ENCODE data around the gene NAPA.

The NAPA gene

GRCh38 chr19:47514869-47515588, at the start of gene NAPA:
TSS of gene NAPA (minus strand) at chr19:47515063. CDS start at chr19:47514940, 123 bp downstream.
- peak; percentile 100 for DNase-seq (ENCODE audit: low read depth in 2 of 2)

GRCh38 chr19:47564081-47564480, 49.2 kb upstream of the NAPA start:
- DNase-seq (ENCODE audit: low read depth in 2 of 2): no peak

GRCh38 chr19:47561440-47562057, 46.7 kb upstream of the NAPA start:
- DNase-seq (ENCODE audit: low read depth in 2 of 2): no peak

- no peak for DNase-seq (ENCODE audit: low read depth in 2 of 2)
These were observed 46.1 kb upstream of the NAPA start for GRCh38 chr19:47560999-47561398.

DNA sequence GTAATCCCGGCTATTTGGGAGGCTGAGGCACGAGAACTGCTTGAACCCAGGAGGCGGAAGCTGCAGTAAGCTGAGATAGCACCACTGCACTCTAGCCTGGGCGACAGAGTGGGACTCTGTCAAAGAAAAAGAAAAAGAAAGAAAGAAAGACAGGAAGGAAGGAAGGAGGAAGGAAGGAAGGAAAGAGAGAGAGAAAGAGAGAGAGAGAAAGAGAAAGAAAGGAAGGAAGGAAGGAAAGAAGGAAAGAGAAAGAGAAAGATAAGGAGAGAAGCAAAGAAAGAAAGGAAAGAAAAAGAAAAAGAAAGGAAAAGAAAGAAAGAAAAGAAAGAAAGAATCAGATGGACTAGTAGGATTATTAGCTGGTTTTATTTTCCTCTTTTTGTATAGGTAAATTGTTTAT, 35.3 kb upstream of the NAPA start:
- DNase-seq (ENCODE audit: low read depth in 2 of 2): no peak

DNA sequence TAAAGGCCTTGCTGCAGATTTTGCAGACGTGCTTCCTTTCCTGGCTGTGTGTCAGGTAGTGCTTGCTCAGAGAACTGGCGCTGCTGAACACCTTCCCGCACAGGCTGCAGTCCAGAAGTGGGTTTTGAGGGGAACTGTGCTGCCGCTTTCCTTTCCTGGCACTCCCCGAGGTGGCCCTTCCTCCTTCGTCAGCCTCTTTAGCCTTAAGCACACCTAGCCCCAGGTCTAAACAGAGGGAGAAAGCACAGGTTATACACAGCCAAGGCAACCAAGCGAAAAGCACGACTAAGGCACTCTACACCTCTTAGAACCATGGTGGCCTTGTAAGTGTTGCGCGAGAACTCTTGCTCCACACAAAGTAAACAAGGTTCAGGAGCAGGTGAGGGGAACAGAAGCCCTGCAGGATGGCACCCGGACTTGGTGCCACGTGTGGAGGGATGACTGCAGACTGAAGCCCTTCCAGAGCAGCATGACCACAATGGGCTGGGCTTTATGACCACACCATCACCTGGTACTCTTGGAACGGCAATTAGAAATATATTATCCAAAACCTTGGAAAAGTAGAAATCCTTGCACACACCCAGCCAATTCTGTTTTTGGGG, 34.5 kb upstream of the NAPA start:
- no peak for DNase-seq (ENCODE audit: low read depth in 2 of 2)

DNA sequence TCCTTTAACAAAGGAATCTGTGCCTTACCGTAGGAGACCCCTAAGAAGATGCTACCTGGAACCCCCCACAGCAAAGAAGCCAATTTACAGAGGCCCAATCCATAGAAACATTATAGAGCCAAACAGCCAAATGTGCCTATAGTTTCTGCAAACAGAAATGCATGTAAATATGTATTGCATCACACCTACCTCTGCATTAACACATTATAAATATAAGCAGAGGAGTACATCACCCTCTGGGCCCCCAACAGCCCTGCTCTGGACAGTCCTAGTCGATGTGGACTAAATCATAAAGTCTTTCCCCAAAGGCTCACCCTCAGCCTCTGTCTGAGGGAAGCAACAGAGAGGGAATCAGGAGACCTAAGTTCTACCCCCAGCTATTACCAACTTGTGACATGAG, 32.3 kb upstream of the NAPA start:
- DNase-seq (ENCODE audit: low read depth in 2 of 2): no peak

DNA sequence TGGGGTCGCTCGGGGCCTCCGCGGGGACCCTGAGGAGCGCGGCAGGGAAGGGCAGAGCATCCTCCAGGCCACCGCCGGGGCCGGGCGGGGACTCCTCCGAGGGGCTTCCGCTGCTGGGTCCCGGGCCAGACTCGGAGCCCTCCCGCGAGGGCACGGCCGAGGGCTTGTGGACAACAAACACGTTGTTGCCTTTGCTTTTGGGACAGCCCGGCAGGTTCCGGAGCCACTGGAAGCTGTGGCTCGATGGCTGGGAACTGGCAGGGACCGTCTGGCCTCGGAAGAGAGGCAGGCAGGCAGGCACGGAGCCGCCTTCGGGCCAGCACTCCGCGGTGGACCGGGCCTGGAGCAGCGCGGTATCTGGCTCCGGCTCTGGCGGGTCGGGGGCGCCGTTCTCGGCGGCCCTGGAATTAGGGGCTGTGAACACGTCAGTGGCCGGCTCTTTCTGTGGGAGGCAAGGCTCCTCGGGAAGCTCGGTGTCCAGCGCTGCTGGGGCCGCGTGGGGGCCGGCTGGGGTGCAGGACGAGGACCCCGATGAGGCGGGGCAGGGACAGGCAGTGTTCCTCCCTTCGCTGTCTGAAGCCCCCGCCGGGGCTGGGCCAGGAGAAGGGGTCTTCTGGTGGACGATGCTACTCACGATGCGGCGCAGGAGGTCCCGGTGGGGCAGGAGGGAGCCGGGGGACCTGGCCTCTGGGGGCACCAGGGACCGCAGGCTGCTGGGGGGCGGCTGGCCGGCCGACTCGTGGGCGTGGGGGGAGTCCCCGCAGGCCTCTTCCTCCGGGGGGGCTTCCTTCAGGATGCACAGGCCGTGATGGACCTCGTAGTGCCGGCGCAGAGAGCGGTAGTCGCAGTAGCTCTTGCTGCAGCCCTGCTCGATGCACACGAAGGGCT, 30.4 kb upstream of the NAPA start:
- DNase-seq (ENCODE audit: low read depth in 2 of 2): no peak

DNA sequence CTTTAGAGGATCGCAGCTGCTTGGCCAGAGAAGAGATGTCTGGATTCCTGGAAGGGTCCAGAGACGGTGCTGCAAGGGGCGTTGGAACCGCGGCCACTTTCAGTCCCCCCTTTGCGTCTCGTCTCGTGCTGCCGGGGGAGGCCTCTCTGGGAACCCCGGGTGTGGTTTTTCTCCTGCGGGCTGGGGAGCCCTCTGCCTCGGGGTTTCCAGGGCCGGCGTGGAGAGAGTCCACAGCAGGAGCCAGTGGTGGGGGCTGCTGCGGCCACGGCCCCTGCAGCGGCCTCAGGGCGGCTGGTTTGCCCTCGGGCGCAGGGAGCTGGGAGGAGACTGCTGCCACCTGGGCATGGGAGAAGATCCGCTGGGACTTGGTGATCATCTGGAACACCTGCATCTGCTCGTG, 29.6 kb upstream of the NAPA start:
- no peak for DNase-seq (ENCODE audit: low read depth in 2 of 2)

GRCh38 chr19:47544075-47544474, 29.2 kb upstream of the NAPA start:
- no peak for DNase-seq (ENCODE audit: low read depth in 2 of 2)

DNA sequence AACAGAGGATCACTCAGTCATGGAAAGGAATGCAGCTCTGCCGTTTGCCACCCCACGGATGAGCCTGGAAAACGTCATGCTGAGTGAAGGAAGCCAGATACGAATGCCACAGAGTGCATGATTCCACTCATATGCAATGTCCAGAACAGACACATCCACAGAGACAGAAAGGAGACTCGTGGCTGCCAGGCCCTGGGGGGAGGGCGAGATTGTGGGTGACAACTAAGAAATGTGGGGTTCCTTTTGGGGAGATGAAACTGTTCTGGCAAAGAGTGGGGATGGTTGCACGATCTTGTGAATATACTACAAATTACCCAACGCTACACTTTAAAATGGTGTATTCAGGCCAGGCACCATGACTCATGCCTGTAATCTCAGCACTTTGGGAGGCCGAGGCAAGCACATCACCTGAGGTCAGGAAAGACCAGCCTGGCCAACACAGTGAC, 27.2 kb upstream of the NAPA start:
- no peak for DNase-seq (ENCODE audit: low read depth in 2 of 2)

DNA sequence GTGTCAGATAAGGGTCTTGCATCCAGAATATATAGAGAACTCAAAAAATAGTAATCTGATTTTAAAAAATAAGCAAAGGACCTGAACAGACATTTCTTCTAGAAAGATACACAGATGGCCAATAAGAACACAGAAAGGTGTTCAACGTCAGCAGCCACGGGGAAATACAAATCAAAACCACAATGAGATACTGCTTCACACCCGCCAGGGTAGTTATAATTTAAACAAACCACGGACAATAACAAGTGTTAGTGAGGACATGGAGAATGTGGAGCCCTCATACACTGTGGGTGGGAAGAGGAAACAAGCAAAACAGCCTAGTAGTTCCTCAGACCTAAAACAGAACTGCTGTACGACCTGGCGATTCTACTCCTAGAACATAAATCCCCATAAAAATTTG, 26.7 kb upstream of the NAPA start:
- DNase-seq (ENCODE audit: low read depth in 2 of 2): no peak

- no peak for DNase-seq (ENCODE audit: low read depth in 2 of 2)
These were observed 25.9 kb upstream of the NAPA start for GRCh38 chr19:47540748-47541147.

DNA sequence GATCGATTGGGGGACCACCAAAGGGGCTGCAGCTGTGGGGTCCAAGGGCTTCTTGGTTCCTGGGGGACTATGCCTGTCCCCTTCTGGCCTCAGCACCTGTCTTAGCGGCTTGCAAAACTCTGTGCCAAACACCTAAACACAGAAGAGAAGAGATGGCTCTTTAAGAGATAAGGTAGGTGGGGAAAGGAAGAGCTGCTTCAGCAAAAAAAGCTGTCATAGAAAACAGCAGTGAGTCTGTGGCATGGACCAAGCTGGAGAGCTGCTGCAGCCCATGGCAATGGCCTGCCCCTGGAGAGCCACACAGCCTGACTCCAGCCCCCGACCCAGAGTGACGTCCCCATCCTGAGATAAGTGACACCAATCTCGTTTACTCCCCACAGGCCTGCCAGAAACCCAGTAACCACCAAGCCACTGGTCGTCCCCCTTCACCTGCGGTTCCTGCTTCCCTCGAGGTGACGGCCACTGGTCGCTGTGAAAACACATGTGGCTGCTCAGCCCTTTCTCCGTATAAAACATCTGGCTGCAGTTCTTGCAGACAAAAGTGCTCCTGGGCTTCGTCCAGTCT, 25.0 kb upstream of the NAPA start:
- DNase-seq (ENCODE audit: low read depth in 2 of 2): no peak

GRCh38 chr19:47538812-47539211, 23.9 kb upstream of the NAPA start:
- DNase-seq (ENCODE audit: low read depth in 2 of 2): no peak

GRCh38 chr19:47537493-47537892, 22.6 kb upstream of the NAPA start:
- DNase-seq (ENCODE audit: low read depth in 2 of 2): no peak

DNA sequence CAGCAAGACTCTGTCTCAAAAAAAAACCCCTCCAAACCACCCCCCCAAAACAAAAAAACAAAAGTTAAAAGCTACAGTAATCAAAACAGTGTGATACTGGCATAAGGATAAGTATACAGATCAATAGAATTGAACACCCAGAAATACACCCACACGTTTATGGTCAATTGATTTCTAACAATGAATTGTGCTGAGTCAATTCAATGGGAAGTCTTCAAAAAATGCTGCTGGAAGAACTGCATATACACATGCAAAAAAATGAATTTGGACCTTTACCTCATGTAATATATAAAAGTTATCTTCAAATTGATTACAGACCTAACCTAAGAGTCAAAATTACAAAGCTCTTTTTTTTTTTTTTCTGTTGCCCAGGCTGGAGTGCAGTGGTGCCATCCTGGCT, 19.8 kb upstream of the NAPA start:
- DNase-seq (ENCODE audit: low read depth in 2 of 2): no peak

DNA sequence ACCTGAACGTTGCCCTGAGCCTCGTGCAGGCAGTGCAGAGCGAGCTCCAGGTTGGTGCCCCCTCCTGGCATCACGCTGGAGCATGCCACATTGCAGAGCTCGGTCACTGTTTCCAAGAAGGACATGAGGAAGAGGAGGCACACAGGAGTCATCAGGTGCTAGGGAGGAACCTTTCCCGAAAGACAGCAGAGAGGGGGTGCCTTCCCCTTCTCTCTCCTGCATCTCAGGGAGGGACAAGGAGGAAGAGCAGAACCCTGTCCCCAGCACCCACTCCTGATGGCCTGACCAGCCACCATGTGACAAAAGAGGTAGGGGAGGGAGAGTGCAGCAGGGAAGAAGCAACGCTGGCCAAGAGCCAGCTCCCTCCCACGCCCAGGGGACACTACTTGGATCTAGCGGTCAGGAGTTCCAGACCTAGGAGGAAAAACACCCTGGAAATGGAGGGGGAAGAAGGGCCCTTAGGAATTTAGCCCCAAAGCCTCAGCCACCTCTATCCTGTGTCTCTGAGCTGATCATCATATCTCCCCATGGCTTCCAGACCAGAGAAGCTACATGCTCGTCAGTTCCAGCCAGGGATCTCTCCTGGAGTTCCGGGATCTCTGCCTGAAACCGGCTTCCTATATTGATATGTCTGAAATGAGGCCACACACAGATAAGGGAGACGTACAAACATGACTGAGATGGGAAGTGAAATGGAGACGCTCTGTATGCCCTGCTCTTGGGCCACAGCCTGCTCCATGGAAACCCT, 17.0 kb upstream of the NAPA start:
- no peak for DNase-seq (ENCODE audit: low read depth in 2 of 2)

- no peak for DNase-seq (ENCODE audit: low read depth in 2 of 2)
These were observed 14.3 kb upstream of the NAPA start for GRCh38 chr19:47529018-47529742.

GRCh38 chr19:47526798-47527197, 11.9 kb upstream of the NAPA start:
- DNase-seq (ENCODE audit: low read depth in 2 of 2): no peak
